GM19238 (cell line): ENCODE measurements around the gene NTNG1.
"Not testable (repeated sequence)": the region's sequence is repeated elsewhere in the genome, so short reads cannot be mapped to it uniquely, and the experiment has no call there.

ENCODE experiments used
- DNase-seq: peaks from one replicate; pipeline ENCODE4 v3.0.0; 2011; ENCODE audit warnings: low spot score; ENCODE audit not compliant: insufficient read length

The NTNG1 gene

DNA sequence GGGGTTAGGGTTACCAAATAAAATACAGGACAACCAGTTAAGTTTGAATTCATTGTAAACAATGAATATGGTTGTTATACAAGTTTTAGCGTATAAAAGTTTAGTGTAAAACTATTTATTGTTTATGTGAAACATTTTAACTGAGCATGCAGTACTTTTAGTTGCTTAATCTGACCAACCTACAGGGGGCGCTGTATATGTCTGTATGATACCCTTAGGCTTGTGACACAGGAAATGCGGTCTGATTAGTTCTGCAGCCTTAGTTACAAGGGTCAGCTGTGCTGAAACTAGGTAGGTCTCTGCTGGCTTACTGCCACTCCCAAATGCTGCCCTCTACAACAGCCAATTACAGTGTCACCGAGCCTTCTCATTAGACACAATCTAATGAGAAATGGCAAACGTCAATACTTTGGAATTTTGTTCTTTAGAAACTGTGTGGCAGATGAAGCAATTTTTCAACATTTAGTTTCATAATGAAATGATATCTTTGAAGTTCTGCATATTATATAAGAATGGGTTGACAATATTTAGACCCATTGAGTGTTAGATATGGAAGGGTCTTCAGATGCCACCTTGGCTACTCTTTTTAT is 56.2 kb downstream of the NTNG1 start:
- peak; percentile 1 for DNase-seq

DNA sequence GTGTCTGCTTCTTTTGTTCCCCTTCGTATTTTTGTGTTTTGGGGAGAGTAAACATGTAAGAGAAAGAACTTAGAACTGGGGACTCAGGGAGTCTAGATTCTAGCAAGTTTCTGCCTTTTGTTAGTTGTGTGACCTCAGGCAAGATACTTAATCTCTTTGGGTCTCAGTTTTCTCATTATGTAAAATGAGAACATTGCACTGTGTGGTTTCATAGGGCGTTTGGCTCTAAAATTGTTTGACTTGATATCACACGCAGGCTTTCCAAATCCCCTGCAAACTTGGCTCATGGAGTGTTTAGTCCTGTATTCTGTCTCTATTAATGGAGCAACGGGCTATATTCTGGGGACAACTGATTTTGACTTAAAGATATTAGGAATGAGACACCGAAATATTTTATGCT is 57.7 kb downstream of the NTNG1 start:
- no peak for DNase-seq

DNA sequence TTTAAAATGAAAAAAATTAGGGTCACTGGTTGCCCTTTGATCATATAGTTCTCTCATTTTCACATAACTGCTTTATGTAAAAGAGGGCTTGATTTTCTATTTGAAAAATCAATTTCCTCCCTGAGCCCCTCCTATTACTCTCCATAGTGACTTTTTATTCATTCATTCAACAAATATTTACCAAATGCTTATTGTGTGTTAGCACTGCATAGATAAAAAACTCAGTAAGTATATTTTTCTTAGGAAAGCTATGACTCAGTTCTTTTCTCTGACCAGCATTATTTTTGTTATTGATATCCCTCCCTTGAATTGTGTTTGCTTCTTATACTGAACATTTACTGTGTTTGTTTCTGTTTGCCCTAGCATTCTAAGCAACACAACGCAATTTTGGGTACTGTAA is 59.8 kb downstream of the NTNG1 start:
- DNase-seq, result no peak

DNA sequence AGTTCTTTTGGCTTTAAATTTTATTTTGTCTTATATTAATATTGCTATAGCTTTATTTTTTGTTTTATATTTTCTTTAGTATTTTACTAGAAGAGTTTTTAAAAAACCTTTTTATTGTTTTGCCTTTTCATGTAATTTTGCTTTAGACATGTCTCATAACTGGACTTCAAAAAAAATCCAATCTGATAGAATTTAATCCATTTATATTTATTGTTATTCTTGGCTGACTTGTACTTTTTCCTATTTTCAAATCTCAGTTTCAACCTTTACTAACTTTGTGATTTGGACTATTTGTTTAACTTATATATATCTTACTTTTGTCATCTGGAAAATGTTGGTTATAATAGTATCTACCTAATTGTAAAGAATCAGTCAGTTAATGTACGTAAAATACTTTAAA is 61.2 kb downstream of the NTNG1 start:
- DNase-seq, result no peak

DNA sequence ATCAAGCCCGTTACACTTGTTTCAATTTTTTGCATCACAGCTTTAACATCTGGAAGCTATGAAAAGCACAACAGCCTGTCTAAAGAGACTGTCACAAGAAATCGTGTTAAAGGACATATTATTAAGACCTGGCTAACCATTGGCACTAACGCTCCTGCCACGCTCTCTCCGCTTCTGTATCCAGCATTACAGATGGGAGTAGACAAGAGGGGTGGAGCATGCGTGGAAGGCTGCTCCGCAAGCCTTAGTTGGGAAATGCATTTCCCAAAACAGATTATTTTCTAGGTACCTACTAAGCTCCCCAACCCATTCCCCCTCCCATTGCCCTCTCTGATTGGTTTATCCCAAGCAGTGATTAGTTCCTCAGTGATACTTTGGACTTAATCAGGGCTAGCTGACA is 72.4 kb downstream of the NTNG1 start:
- no peak for DNase-seq

DNA sequence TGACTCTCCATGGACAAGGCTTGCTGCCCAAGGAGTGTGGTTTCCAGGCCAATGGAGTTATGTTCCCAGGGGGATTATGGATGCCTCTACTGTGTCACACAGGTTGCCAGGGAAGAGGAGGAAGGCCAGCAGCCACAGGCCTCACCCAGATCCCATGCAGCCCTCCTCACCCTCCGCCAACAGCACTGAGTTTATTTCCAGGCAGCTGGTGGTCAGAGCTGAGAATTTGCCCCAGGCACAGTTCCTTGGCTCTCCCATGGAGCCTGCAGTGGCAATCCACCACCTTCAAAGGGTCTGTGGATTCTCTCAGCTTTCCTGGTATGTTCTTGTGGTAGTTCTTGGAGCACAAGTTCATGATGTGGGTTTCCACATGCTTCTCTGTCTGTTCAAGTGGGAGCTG is 79.2 kb downstream of the NTNG1 start:
- DNase-seq, result no peak

DNA sequence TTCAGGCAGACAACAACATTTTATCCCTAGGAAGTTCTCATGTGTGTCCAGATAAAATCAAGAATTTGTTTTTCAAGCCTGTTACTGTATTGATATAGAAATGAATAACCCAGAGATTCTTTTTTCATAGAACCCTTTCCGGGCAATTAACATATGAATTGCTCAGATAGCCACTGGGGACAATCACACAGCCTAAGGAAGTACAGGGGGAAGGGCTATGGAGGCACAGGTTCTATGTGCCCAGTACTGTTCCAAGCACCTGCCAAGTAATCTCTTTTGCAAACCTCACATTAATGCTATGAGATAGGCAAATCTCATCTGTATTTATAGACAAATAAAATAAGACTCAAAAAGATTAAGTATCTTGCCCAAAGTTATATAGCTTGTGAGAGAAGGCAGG is 84.9 kb downstream of the NTNG1 start:
- no peak for DNase-seq

DNA sequence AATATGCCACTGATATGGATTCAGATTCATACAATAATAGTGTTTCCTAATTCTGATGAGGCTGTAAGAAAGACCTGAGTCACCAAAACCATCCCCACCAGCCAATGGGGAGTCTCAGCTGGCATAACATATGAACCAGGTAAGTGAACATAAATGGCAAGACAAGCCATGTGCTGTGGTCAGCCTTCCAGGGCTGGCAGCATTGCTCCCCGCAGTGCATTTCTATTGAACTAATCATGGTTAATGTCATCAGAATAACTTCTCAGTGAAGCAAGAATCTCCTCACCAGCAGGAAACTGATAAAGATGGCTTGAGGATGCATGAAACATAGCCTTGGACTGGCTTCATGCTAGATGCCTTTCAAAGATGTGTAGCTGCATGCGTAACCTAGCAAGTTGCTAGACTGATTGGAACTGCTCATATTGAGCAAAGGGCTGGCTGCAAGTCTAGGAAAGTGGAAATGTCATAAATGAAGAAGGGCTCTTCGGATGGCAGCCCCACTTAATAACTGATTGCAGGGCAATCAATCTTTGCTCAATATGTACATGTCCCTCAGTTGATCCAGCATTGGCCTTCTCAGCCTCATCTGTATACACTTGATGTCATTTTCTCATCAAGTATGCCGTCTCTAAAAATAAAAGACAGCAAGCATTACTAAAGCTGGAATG is 88.0 kb downstream of the NTNG1 start:
- DNase-seq, result no peak

DNA sequence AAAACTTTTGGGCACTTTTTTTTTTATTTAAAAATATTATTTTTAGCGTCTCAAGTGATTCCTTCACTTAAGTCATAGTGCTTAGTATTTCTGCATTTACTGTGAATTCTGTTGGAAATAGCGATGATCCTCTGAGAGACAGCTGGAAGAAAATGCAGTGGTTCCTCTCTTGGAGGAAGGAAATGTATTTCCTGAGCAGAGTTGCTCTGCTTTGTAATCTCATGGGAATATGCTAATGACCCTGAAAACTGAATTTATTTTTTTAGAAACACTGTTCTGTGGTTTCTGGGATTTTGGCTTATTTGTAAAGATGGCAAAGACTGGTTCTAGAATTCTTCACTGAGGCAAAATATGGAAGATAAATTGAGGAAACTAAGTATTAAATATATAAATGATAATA is 88.9 kb downstream of the NTNG1 start:
- DNase-seq, result no peak

DNA sequence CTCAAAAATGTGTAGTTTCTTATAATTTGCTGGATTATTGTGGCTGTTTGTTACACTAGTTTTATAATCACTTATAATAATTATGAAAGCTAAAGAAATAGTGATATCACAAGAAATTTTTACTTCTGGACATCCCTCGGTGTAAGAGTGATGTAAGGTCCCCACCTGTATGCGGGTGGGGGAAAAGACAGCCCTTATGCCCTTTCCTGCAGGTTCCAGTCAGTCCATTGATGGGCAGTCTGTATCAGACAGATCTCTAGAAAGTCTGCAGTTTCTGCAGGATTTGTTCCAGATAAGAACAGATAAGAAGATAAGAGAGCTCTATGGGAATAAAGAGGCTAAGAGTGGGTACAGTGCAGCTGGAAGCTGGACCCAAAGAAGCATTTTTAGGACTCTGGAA is 89.3 kb downstream of the NTNG1 start:
- DNase-seq, result no peak

DNA sequence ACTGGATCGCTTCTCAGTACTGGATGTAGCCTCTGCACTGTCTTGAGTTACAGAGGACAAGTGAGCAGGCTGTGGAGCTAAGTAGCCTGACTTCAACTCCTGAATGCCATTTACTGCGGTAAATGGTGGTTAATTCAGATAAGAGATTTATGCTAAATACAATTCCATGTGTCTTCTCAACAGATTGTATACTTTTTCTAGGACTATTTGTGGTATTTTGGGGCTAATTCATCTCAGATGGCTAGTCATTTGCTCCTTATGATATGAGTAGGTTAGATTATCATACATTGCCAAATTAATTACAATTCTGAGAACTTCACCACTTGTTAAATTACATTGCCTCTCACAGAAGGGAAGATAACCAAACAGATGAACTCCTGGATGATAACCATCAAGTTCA is 90.5 kb downstream of the NTNG1 start:
- no peak for DNase-seq

DNA sequence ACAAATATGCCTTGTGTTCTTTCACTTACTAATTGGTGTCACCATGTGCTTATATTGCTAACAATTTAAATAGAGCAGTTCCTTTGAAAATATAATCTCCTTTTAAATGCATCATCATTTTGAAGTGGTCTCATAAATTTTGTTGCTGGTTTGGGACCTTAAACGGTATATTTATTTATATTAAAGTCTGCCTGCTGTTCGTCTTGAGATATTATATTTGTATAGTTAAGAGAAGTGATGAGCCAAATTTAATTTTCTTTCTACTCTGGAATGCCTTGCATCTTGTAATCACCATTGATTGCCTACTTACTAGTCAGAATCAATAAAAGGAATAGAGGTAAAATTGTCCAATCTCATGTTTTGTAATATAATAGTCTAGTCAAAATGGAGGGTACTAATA is 91.6 kb downstream of the NTNG1 start:
- no peak for DNase-seq

DNA sequence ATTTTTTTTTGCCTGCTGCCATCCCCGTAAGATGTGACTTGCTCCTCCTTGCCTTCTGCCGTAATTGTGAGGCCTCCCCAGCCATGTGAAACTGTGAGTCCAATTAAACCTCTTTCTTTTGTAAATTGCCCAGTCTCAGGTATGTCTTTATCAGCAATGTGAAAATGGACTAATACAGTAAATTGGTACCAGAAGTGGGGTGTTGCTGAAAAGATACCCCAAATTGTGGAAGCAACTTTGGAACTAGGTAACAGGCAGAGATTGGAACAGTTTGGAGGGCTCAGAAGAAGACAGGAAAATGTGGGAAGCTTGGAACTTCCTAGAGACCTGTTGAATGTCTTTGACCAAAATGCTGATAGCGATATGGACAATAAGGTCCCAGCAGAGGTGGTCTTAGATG is 95.9 kb downstream of the NTNG1 start:
- not testable (repeated sequence) for DNase-seq

DNA sequence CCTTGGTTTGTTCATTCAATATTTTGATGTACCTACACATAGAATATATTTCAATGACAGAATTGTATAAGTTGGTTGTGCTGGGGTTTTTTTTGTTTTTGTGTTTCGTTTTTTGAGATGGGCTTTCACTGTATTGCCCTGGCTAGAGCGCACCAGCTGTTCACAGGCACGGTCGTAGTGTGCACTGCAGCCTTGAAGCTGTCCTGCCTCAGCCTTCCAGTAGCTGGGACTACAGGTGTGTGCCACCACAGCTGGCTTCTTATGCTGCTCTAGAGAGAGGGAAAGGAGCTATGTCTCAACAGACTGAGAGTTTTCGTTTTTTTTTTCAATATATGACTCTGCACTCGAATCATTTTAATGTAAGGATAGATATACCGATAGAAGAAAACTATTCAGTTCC is 102.6 kb downstream of the NTNG1 start:
- no peak for DNase-seq

DNA sequence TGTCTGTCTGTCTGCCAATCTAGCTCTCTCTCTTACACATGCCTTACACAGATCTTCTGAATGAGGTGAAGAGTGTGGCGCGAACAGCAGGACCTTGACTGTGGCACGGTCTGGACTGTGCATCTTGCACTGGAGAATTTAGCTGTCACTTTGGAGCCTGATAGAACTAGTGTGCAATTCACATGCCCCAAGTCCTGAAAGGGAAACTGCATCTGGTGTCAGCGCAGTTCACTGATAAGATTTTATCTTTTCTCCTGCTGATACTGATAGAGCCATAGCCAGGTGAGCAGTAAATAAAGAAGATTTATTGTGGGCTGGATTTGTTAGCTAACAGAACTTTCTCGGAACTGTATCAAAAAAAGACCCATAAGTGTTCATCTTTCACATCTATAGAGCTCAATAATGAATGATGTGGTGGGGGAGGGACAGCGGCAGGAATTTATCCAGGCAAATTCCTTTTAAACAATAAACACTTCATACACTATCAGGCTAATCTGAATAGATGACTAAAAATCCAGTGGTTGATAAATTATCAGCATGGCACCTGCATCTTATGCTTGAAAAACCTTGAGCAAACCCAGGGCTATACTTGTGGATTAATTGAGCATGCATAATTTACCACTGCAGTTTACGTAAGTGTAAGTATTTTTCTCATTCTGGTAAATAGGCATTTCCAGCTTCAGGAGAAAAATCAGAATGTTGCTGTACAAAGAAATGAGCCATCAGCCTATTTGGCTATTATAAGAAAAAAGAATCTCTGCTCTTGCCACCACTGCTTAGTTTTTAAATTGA is 104.1 kb downstream of the NTNG1 start:
- no peak for DNase-seq

DNA sequence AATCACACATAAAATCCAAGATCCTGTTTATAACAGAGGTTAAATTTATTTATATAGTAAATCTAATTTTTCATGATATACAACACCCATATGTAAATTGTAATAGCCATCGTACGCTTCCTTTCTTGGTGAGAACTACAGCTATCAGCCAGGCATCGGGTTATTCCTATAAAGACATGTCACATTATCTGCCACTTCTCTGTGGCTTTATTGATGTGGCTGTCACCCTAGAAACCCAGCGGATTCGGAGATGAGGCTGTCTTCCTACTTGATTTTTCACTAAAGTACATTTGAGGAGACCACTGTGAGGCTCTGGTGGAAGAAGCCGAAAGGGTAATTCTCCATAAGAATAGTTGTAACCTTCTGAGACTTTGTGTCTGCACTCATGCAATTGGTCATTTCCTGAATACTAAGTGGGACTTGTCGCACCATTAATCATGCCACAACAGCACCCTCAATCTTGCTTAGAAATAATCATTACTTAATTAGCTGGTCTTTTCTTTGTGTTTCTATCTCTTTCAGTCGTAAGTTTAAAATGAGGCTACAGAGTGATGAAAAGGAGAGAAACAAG is 106.0 kb downstream of the NTNG1 start:
- DNase-seq, result no peak

DNA sequence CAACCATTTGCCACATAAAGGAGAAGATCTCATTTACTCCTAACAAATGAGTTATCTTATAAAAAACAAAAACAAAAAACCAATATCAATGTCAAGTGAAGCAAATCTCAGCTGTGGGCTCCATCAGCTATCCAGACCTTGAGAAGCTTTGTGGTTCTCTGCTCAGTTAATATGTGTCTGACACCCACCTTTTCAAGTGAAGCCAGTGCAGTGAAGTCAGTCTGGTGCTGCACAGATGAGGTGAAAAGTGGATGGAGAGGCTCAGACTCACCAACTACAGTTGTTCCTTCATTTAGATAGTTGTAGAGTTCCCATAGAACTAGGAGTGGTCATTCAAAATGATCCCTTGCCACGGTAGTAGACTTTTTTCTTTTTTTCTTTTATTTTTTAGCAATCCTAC is 106.8 kb downstream of the NTNG1 start:
- DNase-seq, result no peak

DNA sequence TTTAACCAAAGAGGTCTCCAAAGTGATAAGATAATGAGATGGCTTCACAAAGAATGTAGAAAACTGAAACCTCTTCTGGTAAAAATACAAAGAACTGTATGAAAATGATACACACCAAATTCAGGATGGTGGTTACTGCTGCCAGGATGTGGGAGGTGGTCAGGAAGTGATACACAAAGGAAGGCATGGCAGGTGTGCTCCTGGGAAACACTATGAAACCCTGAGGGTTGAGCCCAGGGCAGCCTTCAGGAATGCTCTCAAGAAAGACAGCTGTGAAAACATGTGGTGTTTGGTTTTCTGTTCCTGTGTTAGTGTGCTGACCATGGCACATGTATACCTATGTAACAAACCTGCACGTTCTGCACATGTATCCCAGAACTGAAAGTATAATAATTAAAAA is 109.3 kb downstream of the NTNG1 start:
- DNase-seq, result no peak

DNA sequence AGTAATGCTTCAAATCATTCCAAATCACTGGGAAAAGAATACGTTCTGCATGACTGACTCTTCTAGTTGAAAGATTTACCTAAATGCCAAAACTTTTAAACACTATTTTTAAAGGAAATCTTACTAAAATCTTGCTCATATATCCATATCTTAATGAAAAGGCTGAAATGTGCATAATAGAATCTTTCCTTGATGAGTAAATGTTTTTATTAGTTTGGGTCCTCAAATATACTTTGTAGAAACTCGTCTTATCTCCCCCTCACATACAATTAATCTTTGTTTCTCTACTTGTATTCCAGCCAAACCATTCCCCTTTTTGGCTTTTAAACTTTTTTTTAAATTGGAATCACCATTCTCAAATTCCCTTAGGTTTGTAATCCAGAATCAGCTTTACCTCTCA is 110.2 kb downstream of the NTNG1 start:
- no peak for DNase-seq

DNA sequence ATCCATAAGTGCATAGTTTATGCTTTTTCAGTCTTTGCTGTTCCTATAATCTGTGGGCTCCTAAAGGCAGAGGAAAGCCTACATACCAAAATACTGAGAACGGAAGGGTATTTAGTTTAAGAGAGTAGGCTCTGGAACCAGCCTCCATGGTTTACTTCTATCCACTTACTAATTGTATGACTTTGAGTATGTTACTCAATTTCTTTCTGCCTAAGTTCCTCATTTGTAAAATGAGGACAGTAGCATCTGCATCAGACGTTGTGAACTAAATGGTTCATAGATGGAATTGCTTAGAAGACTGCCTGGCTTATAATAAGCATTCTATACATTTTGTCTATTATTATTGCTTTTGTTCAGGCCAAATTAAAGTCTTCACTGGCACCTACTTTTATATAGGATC is 111.0 kb downstream of the NTNG1 start:
- no peak for DNase-seq

DNA sequence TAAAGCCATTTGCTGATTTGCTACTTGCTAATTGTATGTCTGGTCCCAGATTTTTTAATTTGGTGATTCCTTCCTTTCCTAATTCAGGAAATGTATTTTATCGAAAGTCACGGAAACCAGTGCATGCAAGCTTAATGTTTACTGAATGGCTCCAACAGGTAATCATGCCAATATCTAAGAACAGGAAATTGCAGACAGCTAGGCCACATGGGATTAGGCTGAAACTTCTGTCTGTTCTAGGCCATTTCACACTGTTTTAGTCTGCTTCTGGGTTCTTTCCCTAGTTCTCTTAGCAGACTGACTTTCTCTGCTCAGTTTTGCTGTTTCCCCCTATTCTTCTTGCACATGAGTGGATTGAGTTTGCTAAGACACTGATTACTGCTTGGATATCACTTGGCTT is 111.4 kb downstream of the NTNG1 start:
- DNase-seq, result no peak

DNA sequence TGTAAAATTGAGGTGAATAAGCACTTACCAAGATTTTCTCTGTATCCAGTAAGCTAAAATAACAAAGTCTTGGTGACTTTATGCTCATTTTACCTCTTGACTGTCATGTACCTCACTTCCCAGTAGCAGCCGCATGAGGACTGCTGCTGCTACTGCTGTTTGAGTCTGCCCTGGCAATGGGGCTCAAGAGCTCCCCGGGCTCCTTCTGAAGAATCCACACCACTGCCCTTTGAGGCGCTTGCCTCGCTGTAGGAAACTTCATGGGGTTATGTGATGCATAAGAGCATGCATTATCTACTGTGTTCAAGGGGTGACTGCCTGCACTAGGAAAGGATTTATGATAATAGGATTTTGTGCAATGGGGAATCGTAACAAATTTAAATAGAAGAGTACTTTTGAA is 113.5 kb downstream of the NTNG1 start:
- no peak for DNase-seq

DNA sequence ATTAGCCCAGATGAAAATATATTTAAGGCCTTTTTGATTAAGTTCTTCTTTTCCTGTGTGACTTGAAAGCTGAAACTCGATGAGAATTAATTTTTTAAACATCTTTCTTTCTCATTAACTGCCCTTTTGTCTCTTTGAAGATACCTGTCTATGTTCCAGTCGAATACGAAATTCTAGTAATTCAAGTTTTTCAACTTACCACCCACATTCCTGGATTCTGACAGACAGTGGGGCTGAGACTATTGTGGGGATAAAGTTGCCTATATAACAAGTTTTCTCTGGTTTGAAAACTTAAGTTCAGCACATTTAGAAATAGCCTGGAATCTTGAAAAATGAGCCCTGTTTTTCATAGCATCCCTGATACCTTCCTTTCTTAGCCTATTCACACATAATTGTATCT is 114.6 kb downstream of the NTNG1 start:
- no peak for DNase-seq
